NCI-H345 treated with DMSO at 0.1 percent for 48 hours (cell line): Measurements from ENCODE around the gene P3H3.
"Not testable (repeated sequence)": the region's sequence is repeated elsewhere in the genome, so short reads cannot be mapped to it uniquely, and the experiment has no call there.

Source experiments
- DNase-seq: peaks from one replicate; lab custom pipeline; 2025; ENCODE audit not compliant: unreplicated experiment; lab: John Stamatoyannopoulos, UW

P3H3 gene

DNA sequence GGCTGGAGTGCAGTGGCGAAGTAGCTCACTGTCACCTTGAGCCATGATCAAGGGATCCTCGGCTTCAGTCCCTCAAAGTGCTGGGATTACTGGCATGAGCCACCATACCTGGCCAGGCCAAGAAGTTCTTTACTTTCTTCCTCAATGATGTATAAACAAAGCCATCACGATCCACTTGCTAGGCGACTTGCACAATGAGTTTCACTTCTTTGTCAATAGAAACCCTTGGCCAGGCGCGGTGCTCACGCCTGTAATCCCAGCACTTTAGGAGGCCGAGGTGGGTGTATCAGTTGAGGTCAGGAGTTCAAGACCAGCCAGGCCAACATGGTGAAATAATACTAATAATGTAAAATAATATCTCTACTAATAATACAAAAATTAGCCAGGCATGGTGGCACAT, 59.3 kb downstream of the P3H3 start:
- DNase-seq: no peak

- no peak for DNase-seq
Observed at GRCh38 chr12:6888360-6888759, 60.2 kb downstream of the P3H3 start.

GRCh38 chr12:6888794-6889193, 60.6 kb downstream of the P3H3 start:
- not testable (repeated sequence) for DNase-seq
